RWPE1 (cell line): ENCODE results near the gene MEX3A.
A peak's percentile ranks its signal among the peaks of the same experiment; 100 is the strongest.
"Not testable (repeated sequence)": the region's sequence is repeated elsewhere in the genome, so short reads cannot be mapped to it uniquely, and the experiment has no call there.

Experiments used
- CTCF ChIA-PET: fragments of 350-600 bp; sonication (Branson Sonifier 250); formaldehyde crosslinking; extraction: SDS; loops from one replicate; lab custom pipeline; 2021; lab: Yijun Ruan, JAX
- POLR2A ChIA-PET: fragments of 400-600 bp; formaldehyde crosslinking; extraction: SDS; loops from one replicate; lab custom pipeline; 2020; ENCODE audit warnings: antibody characterized with exemption; ENCODE audit not compliant: low non-redundant PET; lab: Yijun Ruan, JAX
- DNase-seq: peaks from one replicate; pipeline ENCODE4 v3.0.0; 2012; ENCODE audit warnings: low spot score
- H3K27ac ChIP-seq: fragments of 450-650 bp; 2 replicates; pipeline ENCODE4 v1.5.1; 2017
- CTCF ChIP-seq: fragments of 450-650 bp; conservative IDR thresholded peaks from 2 replicates; pipeline ENCODE4 v1.5.1; 2017; ENCODE audit warnings: low read depth, mild to moderate bottlenecking

The MEX3A gene

GRCh38 chr1:156118177-156118868 is 36.1 kb upstream of the MEX3A start:
- TF ChIP-seq CTCF = no peak
- CTCF ChIA-PET = interaction anchor here (0.6 to 2.1 kb wide), 3 partner anchors 12 to 36 kb away, joined by 3 to 16 read pairs (median 5); no protein-coding TSS in a partner anchor
- H3K27ac ChIP-seq = peak overlapping the region; percentile 100
- DNase-seq = no peak
- POLR2A ChIA-PET = no interaction called here

GRCh38 chr1:156117414-156118176 is 35.3 kb upstream of the MEX3A start:
- H3K27ac ChIP-seq = peak overlapping the region; percentile 100
- POLR2A ChIA-PET = interaction anchor here (0.7 to 1.1 kb wide), 2 partner anchors 10 to 19 kb away, joined by 3 to 10 read pairs; no protein-coding TSS in a partner anchor
- DNase-seq = no peak
- CTCF ChIA-PET = interaction anchor here (0.6 to 2.1 kb wide), 3 partner anchors 12 to 32 kb away, joined by 3 to 16 read pairs (median 5); no protein-coding TSS in a partner anchor
- TF ChIP-seq CTCF = no peak

- H3K27ac ChIP-seq = peak overlapping the region; percentile 100
- ChIA-PET CTCF (interaction anchor here (0.6 to 1.5 kb wide), 3 partner anchors 13 to 110 kb away, joined by 3 to 5 read pairs (median 3); no protein-coding TSS in a partner anchor), POLR2A (interaction anchor here (0.6 to 1.1 kb wide), 2 partner anchors 13 to 18 kb away, joined by 3 read pairs; no protein-coding TSS in a partner anchor)
These were observed 34.5 kb upstream of the MEX3A start for GRCh38 chr1:156116731-156117130.

GRCh38 chr1:156115514-156116374 is 33.5 kb upstream of the MEX3A start:
- ChIA-PET POLR2A (interaction anchor here (0.5 to 2.3 kb wide), 6 partner anchors 12 to 21 kb away, joined by 3 to 12 read pairs (median 4); no protein-coding TSS in a partner anchor), CTCF (interaction anchor here (0.6 to 3.5 kb wide), 4 partner anchors 15 to 107 kb away, joined by 3 to 20 read pairs (median 6); no protein-coding TSS in a partner anchor)
- TF ChIP-seq CTCF = no peak
- DNase-seq = no peak
- peak overlapping the region; percentile 100 for H3K27ac ChIP-seq

More at GRCh38 chr1:156116731-156117130, 34.5 kb upstream of the MEX3A start:
- not testable (repeated sequence) for DNase-seq

- no peak for TF ChIP-seq CTCF
- CTCF ChIA-PET = interaction anchor here (0.6 to 3.5 kb wide), 4 partner anchors 19 to 181 kb away, joined by 3 to 20 read pairs (median 4); partner anchors contain the start of gene KHDC4
- DNase-seq = no peak
- H3K27ac ChIP-seq = peak overlapping the region; percentile 100
- POLR2A ChIA-PET = interaction anchor here (0.5 to 2.3 kb wide), 5 partner anchors 9 to 21 kb away, joined by 3 to 12 read pairs (median 5); no protein-coding TSS in a partner anchor
These were observed 32.8 kb upstream of the MEX3A start for GRCh38 chr1:156114919-156115513.
